Anterior cingulate cortex (tissue), 58 donors: ENCODE results near the gene COG2.
"Not testable (repeated sequence)": the region's sequence is repeated elsewhere in the genome, so short reads cannot be mapped to it uniquely, and the experiment has no call there.

Experiments
- DNase-seq, 58 donors: peaks; one replicate each; lab custom pipeline; 2025; lab: John Stamatoyannopoulos, UW

The COG2 gene

DNA sequence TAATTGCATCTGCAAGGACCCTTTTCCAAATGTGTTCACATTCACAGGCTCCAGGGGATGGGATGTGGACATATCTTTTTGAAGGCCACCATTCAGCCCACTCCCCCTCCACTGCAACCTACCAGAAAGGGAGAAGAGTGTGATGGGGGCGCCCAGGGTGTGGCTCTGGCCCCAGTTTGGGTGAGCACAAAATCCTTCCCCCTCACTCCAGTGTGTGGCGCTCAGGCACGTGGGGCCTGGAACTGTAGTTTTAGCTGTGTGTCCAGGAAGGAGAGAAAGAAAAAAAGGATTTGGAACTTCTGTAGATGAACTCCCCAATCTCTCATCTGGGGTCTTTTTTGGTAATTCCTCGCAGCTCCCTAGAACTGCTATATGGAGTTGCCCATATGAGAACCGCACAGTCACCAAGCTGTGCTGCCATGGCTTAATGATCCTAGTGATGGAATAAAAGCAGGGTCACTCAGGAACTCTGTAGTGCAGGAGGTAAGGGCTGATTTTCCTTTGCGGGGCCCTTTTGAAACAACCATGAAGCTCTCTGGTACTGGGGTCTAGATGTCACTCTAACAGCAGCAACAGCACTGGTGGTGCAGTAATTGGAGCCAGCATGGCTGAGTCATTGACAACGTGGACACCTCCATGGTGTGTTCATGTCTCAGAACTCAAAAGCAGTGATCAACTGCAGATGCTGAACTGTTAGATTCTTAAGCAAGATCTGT lies 54.6 kb downstream of the COG2 start:
- DNase-seq: no peak

DNA sequence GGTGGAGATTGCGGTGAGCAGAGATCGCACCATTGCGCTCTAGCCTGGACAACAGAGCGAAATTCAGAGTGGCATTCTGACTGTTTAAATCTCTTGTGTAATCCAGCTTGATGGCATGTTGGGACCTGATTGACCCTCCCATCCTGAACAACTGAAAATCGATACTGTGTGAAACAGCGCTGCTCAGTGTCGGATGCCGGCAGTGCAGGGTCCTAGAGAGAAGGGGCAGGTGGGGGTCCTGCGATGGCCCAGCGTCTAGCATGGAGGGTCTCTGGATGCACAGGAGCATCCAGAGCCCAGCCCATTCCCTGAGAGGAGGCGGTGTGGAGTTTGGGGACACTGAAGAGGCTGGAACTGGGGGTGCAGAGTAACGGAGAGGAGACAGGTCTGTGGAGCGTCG lies 55.8 kb downstream of the COG2 start:
- no peak for DNase-seq

DNA sequence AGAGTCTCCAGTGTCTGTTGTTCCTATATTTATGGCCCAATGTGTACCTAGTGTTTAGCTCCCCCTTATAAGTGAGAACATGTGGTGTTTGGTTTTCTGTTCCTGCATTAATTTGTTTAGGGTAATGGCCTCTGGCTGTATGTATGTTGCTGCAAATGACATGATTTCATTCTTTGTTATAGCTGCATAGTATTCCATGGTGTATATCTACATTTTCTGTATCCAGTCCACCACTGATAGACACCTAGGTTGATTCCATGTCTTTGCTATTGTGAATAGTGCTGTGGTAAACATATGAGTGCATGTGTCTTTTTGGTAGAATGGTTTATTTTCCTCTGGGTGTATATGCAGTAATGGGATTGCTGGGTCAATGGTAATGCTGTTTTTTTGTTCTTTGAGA lies 56.7 kb downstream of the COG2 start:
- not testable (repeated sequence) for DNase-seq

DNA sequence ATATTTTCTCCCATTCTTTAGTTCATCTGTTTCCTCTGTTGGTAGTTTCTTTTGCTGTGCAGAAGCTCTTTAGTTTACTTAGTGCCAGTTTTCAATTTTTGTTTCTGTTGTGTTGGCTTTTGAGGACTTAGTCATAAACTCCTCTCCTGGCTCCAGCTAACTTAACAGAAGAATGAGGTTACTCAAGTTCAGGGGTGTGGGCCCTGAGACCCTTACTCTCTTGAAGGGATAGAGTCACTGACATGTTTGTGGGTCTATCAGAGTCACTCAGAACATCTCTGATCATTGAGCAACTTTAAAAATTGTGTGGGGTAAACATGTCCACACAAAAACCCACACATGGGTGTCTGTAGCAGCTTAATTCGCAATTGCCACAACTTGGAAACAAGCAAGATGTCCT lies 57.4 kb downstream of the COG2 start:
- no peak for DNase-seq

- DNase-seq: no peak
Measured at GRCh38 chr1:230700132-230700531, 57.9 kb downstream of the COG2 start.

DNA sequence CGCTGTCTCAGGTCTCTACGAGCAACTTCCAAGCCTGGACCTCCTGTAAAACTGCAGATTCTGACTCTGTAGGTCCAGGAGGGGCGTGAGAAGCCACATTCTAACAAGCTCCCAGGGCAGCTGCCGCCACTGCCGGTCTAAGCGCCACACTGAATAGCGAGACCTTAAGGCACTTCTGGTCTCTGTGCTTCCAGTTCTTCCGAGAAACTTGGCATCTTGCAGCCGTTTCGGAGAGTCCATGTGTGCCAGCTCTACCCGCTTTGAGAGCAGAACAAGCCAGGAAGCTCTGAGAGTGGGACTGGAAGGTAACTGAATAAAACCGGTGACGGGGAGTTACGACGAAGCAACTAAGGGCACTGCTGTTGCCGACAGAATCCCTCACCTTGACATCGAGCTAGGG lies 59.2 kb downstream of the COG2 start:
- DNase-seq: peak in 24 of 58 donors; percentile 21 to 79 (median 48)

DNA sequence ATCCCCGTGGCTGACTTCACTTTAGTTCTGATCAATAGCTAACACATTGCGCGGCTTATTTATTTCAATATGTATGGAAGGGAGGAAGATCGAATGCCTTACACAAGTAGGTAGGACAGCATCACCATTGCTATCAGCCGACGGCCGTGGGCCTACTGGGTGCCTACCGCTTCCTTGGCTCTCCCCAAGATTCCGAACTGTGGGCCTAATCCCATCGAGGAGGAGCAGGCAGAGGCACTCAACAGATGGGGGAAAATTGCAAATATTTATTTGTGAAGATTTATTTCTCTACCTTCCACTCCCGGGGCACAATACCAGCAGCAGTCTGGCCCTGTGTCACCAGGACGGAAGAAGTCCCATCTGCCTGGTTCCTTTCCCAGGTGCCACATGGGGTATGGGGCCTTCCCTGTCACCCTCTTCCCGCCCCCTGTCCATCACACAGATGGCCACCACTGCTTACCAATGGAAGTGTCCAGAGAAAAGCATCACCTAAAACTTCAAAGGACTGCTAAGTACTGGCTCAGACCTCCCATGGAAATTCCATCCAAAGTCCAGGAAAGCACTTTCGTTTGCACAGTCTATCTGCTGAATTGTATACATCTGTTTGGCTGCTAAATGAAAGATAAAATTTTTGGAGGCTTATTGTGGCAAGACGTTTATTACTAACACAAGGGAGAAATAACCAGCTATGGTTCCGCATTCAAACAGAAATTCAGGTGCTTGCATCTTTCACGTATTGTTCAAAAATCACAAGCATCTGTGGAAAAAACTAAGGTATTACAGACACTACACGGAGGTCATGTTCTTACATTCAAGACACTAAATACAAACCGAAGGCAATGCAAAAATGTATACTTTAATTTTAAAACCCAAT lies 59.9 kb downstream of the COG2 start:
- no peak for DNase-seq

DNA sequence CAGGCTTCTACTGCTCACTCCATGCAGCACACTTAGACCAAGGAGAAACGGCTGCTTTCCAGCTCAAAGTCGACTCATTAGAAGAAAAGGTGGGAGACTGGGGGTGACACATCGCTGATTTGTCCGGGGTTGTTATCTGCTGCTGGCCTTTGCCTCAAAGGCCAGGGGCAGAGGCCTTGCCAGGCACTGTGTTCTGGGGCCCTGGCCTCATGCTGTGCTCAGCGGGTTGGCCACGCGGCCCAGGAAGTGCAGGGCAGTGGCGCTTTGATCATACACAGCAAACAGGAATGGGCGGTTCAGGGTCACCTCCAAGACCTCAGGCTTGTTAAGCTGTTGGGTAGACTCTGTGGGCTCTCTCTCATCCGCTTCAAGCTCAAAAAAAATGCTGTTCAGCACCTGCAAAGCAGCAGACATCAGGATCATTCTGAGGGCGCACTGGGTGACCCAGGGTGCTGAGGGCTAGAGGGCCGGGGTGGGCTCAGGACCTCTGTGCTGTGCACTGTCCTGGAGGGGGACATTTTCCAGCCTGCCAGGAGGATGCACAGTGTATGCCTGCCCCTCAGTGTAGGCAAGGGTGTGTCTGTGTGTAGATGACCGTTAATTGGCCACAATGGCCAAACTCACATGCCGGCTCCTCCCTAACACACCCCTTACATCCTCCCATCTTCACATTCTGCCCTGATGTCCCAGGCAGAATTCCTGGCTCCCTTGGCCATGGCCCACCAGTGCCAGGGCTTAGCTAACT lies 60.8 kb downstream of the COG2 start:
- no peak for DNase-seq

GRCh38 chr1:230703679-230704385 lies 61.6 kb downstream of the COG2 start:
- DNase-seq: no peak

DNA sequence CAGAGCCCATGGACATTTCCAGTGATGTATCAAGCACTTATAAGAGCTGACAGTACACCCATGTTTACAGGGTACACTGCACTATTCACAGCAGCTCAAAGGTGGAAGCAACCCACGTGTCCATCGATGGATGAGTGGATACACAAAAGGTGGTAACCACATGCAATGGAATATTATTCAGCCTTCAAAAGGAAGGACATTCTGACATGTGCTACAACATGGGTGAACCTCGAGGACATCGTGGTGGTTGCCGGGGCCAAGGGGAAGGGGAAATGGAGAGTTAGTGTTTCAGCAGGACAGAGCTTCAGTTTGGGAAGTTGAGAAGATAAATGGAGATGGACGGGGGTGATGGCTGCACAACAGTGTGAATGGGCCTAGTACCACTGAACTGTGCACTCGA lies 62.5 kb downstream of the COG2 start:
- no peak for DNase-seq

- no peak for DNase-seq
Measured at GRCh38 chr1:230705289-230706019, 63.2 kb downstream of the COG2 start.

DNA sequence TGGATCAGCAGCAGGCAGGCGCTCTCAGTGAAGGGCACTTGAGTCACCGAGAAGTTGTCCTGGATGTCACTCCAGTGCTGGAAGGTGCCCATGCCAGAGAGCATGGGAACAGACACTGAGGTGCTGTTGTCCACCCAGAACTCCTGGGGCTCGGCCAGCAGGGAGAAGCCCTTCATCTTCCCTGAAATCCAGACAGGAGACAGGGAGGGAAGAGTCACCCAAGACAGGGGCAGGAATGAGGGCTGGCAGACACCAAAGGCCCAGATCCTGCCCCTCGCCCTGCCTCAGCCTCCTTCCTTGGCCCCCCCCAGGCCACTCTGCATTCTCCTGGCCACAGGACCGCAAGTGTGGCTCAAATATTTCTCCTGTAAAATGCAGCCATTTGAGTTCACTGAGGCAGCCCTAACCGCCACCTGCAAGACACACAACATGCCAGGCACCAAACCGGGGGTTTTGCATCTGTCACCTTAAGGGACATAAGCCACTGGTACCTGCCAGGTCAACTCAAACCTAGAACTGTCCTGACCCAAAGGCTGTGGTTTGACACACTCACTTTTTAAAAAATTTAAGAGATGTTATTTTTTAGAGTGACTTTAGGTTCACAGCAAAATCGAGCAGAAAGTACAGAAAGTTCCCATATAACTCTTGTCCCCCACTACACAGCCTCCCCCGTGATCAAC lies 63.9 kb downstream of the COG2 start:
- no peak for DNase-seq

GRCh38 chr1:230706887-230707731 lies 64.8 kb downstream of the COG2 start:
- DNase-seq: peak in 1 of 58 donors; percentile 11

DNA sequence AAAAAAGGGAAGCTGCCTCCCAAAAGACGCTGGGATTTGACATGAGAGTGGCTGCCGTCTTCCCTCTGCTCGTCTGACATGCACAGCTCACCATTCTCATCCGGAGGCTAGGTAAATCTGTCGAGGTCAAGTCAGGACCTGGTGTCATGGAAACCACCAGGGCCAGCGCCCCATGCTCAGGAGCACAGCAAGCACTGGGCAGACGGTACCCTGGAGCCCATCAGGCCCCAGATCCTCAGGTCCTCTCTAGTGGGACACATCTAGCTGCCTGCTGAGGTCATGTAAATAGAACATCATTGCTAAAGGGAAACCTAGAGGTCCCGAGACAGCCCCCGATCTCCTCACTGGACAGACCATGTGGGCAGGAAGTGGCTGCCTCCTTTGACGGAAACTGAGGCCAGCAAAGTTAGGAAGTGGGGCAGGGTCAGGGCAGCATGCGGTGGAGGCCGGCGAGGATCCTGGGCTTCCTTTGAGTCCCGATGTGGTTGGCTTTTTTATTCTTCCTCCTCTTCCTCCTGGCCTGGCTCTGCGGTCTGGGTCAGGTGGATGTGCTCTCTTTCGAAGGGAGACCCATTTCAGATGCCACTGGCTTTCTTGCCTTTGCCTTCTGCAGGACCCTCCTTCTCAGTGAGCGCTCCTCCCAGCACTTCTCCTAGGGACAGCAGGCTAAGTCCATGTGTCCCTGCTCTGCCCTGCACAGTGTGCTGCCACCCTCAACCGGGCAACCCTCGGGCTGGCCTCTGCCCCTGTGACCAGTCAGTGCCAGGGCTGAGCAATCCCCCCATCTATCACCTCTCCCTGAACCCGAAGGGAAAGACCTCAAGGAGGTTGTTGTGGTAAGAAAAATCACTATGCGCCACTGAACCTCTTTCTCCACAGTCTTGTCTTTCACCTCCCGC lies 65.7 kb downstream of the COG2 start:
- no peak for DNase-seq

DNA sequence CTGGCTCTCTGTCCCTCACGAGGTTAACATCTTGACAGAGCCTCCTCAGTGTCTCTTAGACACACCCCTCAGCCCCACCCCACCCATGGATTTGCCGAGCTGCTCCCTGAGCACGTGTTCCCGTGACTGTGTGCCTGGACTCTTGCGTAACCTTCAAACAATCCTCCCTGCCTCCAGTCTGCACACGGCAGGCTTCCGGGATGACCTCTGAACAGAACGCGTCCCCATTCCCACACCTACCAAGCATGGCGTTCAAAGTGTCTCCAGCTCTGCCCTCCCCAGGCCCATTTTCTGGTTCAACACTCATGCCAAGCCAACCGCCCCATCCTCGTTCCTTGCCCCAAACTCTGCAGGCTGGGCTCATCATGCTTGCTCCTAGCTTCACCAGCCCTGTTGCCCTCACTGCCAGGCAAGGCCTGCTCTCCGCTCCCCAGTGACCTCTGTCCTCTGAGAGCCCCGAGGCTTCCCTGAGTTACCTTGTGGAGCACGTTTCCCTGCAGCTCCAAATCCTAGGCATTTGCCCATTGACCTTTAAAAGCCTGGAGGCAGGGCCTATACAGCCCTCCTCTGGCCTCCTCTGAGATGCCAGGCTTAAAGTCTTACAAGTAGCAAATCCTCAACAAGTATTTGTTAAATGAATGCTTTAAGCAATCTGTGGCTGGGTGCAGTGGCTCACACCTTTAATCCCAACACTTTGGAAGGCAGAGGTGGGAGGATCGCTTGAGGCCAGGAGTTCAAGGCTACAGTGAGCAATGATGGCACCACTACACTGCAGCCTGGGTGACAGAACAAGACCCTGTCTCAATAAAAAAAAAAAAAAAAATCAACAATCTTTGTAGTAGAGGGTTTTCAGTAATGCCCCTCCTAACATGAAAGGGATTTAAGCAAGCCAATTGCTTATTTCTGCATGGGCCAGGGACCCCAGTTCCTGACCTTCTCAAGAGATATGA lies 66.6 kb downstream of the COG2 start:
- DNase-seq: peak in 3 of 58 donors; percentile 27 to 48 (median 40)
